Pancreas (tissue), 10 donors: ENCODE results near the gene ACSL3. TPM values are rescaled to one million over a fixed set of nuclear protein-coding genes. Genes with fewer than 3 reads are reported as not detected.

Experiments used
- ATAC-seq, 4 donors: fragments of 200-7000 bp; cut with Tn5 transposase; one replicate each; pipeline versions ENCODE4 v1.8.0 to v1.9.1; 2020; ENCODE audit warnings: mild to moderate bottlenecking in 4 of 4, moderate library complexity in 4 of 4
- DNase-seq, 6 donors: peaks; one replicate each; pipeline ENCODE4 v3.0.0-alpha.2; 2020
- FAIRE-seq: peaks from 2 replicates; lab custom pipeline; 2012; peaks lifted over from hg19 to GRCh38; lab: Jason Lieb, UNC
- H3K27ac ChIP-seq, 4 donors: fragments of 200-600 bp; sonication (generic); 1 replicate in 3 of 4; 2 replicates in 1 of 4; pipeline versions ENCODE4 v1.5.0 to v1.8.0; 2020
- H3K27me3 ChIP-seq, 4 donors: fragments of 200-600 bp; one replicate each; pipeline ENCODE4 v1.8.0; 2021
- H3K36me3 ChIP-seq, 3 donors: fragments of 200-600 bp; sonication (generic) in 1 of 3; one replicate each; pipeline versions ENCODE4 v1.5.0 to v1.8.0; 2020 to 2021
- H3K4me1 ChIP-seq, 3 donors: fragments of 200-600 bp; one replicate each; pipeline ENCODE4 v1.8.0; 2021
- H3K4me3 ChIP-seq, 4 donors: fragments of 200-600 bp; sonication (generic) in 2 of 4; one replicate each; pipeline versions ENCODE4 v1.5.0 to v1.8.0; 2020 to 2021
- H3K9me3 ChIP-seq, 4 donors: fragments of 200-600 bp; one replicate each; pipeline ENCODE4 v1.8.0; 2021
- WGBS, 2 donors: extraction: QIAGEN DNeasy Blood & Tissue Kit; methylation state at CpG; one replicate each; pipeline ENCODE4 v1.1.7; 2013; 5-methylcytosine and 5-hydroxymethylcytosine counted together
- intact Hi-C, 3 donors: fragments of 100-400 bp; cut with DNase I; formaldehyde crosslinking; loops; one replicate each; pipeline versions ENCODE4 v1.11.1 to v1.14.2; 2022
- polyA plus RNA-seq, 2 donors: library from polyadenylated mRNA; stranded (reverse); fragments of 200-250 nt; gene quantifications; one replicate each; pipeline ENCODE4 v1.2.3, GENCODE V29; 2013
- total RNA-seq, 6 donors: library from RNA; stranded (reverse); fragmentation: NEBNext Ultra II Directional in 4 of 6; extraction: Animal tissue kit (Norgen Biotek cat#: 25700) in 4 of 6; gene quantifications; one replicate each; pipeline versions ENCODE4 v1.2.1 to v1.2.4, GENCODE V29; 2021 to 2023
- TF ChIP-seq, protein P1 (sequence below), 4 donors: fragments of 200-600 bp; sonication (generic) in 3 of 4; IDR thresholded peaks; one replicate each; pipeline versions ENCODE4 v1.5.0 to v1.8.0; 2021; ENCODE audit warnings: antibody characterized with exemption in 4 of 4
- donor health status: healthy with polysubstance abuse.
- donor health status: DM: no; HTN: no; CAD: no; lungs with moderate emphysema.
- donor health status: DM: no; HTN: no; CAD: no.
- donor health status: control.
- donor health status: control.
- donor health status: Bipolar disorder and iron deficiency.
- donor health status: DM: yes; HTN: yes; CAD: no.
- donor health status: DM: no; HTN: no; CAD: no.
- donor health status: DM: no; HTN: no; CAD: no.
- donor health status: DM: yes; HTN: yes; CAD: no.

The ACSL3 gene
- total and polyA plus RNA-seq, 8 donors = 4.7 to 32.0 (median 15.9) TPM

DNA sequence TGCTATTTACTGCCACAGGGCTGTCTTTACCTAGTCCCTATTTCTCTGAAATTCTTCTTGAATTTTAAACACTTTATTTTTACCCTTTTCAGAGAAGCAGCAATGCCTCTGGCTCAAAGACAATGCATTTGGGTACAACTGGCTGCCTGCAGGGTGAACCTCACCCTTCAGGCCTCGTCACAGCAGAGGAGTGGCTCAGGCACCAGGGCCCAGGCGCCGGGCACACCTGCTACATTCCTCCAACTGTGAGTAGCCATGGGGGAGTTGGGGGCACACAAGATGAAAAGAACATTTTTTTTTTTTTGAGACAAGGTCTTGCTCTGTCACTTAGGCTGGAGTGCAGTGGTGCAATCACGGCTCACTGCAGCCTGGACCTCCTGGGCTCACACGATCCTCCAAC is 116.3 kb downstream of the ACSL3 start:
- Histone ChIP-seq H3K4me1 (peaks cover 0 to under 1% (median 0%) of the 10 kb centered on the region in 3 donors), H3K27me3 (no peaks in the 10 kb centered on the region), H3K27ac (no peak overlapping the region), H3K36me3 (no peaks in the 10 kb centered on the region), H3K9me3 (no peaks in the 10 kb centered on the region), H3K4me3 (no peak overlapping the region)
- DNase-seq (no peak), FAIRE-seq (no peak), ATAC-seq (no peak)
- intact Hi-C loops = loop anchor here in 1 of 3 donors (10.0 kb wide), 1 partner anchor 128 kb away; no protein-coding TSS in a partner anchor
- 94 to 95% methylated on average over 5 of the region's 5 CpGs for whole genome bisulfite sequencing, 2 donors
- TF ChIP-seq, protein P1, sequence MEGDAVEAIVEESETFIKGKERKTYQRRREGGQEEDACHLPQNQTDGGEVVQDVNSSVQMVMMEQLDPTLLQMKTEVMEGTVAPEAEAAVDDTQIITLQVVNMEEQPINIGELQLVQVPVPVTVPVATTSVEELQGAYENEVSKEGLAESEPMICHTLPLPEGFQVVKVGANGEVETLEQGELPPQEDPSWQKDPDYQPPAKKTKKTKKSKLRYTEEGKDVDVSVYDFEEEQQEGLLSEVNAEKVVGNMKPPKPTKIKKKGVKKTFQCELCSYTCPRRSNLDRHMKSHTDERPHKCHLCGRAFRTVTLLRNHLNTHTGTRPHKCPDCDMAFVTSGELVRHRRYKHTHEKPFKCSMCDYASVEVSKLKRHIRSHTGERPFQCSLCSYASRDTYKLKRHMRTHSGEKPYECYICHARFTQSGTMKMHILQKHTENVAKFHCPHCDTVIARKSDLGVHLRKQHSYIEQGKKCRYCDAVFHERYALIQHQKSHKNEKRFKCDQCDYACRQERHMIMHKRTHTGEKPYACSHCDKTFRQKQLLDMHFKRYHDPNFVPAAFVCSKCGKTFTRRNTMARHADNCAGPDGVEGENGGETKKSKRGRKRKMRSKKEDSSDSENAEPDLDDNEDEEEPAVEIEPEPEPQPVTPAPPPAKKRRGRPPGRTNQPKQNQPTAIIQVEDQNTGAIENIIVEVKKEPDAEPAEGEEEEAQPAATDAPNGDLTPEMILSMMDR (IDR thresholded peaks at IDR 0.05) = no peak

DNA sequence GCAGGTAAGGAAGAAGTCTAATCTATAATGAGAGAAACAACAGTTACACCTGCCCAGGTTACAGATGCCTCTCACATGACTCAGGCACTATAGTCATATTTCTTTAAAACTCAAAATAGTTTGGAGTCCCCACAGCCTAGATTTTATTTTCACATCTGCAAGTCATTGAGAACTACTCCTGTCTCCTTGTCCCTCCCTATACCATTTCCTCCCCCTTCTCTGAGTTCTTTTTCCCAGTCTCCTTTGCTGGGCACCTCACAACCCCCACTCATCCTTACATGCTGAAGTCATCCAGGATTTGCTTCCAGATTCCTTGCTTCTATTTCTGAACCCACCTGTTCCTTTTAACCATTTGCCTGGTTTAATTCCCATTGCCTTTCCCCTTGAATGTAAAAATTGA is 118.0 kb downstream of the ACSL3 start:
- intact Hi-C loops = loop anchor here in 1 of 3 donors (10.0 kb wide), 1 partner anchor 126 kb away; no protein-coding TSS in a partner anchor
- no peaks in the 10 kb centered on the region for H3K36me3 ChIP-seq
- no peaks in the 10 kb centered on the region for H3K9me3 ChIP-seq
- FAIRE-seq (no peak), ATAC-seq (no peak), DNase-seq (no peak)
- H3K27me3 ChIP-seq = no peaks in the 10 kb centered on the region
- TF ChIP-seq, protein P1 (IDR thresholded peaks at IDR 0.05) = no peak
- peaks cover 0 to 5% (median 0%) of the 10 kb centered on the region in 3 donors for H3K4me1 ChIP-seq
- H3K27ac ChIP-seq = no peak overlapping the region
- H3K4me3 ChIP-seq = no peak overlapping the region

DNA sequence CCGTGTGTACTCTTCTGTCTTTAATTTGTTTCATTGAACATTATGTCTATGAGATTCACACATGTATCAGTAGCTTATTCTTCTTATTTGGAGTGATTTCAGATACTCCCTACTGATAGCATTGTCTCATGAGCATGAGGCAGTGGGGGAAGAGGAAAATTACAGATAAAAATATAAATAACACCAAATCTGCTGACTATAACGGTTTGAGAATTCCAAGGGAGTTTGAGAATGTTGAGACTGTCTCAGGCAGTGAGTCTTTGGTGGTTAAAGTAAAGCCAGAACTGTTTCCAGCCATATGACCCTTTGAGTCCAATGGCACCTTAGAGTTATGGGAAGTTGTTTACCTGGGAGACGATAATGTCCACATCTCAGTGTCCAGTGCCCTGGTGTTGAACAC is 118.6 kb downstream of the ACSL3 start:
- FAIRE-seq (no peak), DNase-seq (no peak), ATAC-seq (no peak)
- Histone ChIP-seq H3K36me3 (no peaks in the 10 kb centered on the region), H3K27me3 (no peaks in the 10 kb centered on the region), H3K27ac (no peak overlapping the region), H3K9me3 (no peaks in the 10 kb centered on the region), H3K4me1 (peaks cover 0 to 5% (median 0%) of the 10 kb centered on the region in 3 donors), H3K4me3 (no peak overlapping the region)
- TF ChIP-seq, protein P1 (IDR thresholded peaks at IDR 0.05) = no peak
- WGBS, 2 donors = 45 to 50% methylated on average over 3 of the region's 3 CpGs
- intact Hi-C loops = loop anchor here in 1 of 3 donors (10.0 kb wide), 1 partner anchor 125 kb away; no protein-coding TSS in a partner anchor

DNA sequence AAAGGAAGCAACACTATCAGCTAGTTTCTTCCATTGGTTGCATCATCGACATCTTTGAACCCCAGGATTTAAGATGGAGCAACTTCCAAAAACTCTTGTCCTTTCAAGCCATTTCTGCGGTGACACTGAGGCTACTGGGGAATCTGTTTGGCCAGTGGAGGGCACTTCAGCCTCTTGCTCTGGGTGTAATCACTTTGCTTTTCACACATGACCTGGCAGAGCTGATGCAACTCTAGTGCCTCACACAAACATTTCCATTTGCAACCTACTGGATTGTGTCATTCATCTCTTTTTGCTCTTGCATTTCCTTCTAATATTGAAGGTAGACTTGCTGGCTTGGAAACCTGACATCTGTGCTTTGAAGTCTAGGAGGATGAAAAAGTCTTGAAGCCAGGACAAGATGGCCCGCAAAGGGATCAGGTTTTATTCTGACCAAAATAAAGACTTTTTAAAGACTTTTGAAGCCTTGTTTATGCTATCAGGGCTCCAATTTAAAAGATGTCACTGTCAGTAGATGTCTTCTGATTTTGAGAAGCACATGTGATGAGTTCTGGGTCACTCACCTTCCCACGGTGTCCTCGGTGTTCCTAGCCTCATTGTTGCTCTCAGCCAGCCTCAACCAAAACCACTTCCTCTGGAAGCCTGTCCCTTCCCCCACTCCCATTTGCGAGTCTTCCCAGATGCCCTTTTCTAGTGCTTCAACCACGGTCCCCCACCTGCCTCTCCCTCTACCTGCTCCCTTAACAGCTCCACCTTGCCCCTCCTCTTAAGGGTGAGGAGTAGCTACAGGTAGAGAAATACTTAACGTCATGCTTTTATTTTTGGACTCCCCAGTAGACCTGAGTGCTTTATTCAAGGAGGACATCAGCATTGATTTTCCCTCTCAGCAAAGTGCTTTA is 121.4 kb downstream of the ACSL3 start:
- no peaks in the 10 kb centered on the region for H3K9me3 ChIP-seq
- ATAC-seq (peak; percentile 99 to 100 (median 100)), FAIRE-seq (no peak), DNase-seq (peak in 4 of 6 donors; percentile 44 to 79 (median 58))
- H3K4me1 ChIP-seq = peaks cover 0 to 5% (median 0%) of the 10 kb centered on the region in 3 donors
- no peak overlapping the region for H3K4me3 ChIP-seq
- H3K27me3 ChIP-seq = no peaks in the 10 kb centered on the region
- TF ChIP-seq, protein P1 (IDR thresholded peaks at IDR 0.05) = peak in 2 of 4 donors; percentile 14 to 33
- H3K27ac ChIP-seq = peak overlapping the region in 1 of 4 donors; percentile 55
- intact Hi-C loops = no loop called here
- 71 to 72% methylated on average over 8 of the region's 8 CpGs for WGBS, 2 donors
- no peaks in the 10 kb centered on the region for H3K36me3 ChIP-seq

DNA sequence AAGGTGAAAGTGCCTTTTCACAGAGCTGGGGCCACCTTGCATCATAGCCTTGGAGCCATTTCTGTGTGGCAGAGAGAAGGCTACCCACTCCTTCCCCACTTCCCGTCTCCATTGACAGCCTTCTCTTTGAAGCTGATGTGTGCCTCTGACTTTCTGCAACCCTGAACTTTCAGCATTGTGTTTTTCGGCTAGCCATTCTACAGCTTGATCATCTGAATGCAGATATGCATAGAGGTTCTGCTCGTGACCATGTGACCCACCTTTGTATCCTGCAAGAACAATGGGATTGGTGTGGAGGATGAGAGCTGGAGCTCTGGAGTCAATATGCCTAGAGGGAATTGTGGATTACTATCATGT is 122.1 kb downstream of the ACSL3 start:
- no peak for DNase-seq
- TF ChIP-seq, protein P1 (IDR thresholded peaks at IDR 0.05) = no peak
- no peak for FAIRE-seq
- WGBS, 2 donors = 82 to 86% methylated on average over 3 of the region's 3 CpGs
- Histone ChIP-seq H3K4me3 (no peak overlapping the region), H3K9me3 (no peaks in the 10 kb centered on the region), H3K27ac (no peak overlapping the region), H3K27me3 (no peaks in the 10 kb centered on the region), H3K36me3 (no peaks in the 10 kb centered on the region), H3K4me1 (peaks cover 0 to 5% (median 0%) of the 10 kb centered on the region in 3 donors)
- intact Hi-C loops = no loop called here
- ATAC-seq = no peak
